Measurements from ENCODE around the gene LRRC19.

The LRRC19 gene

DNA sequence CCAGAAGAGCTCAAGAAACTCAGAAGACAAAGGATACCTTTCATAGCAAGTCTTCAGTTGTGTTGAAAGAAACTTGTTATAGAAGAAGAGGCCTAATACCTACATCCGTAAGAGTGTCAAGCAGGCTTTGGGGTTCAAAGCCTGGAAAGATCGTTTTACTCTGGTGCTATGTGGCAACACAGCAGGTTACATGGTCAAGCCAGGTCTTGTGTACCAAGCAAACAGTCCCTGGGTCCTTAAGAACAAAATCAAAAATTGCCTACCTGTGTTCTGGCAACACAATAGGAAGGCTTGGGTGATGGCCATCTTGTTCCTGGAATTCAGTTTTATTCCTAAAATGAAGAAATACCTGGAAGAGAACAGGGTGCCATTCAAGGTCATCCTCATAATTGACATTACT is 32.0 kb upstream of the LRRC19 start:
- no peaks in the 10 kb centered on the region for H3K36me3 ChIP-seq (ENCODE audit: insufficient read depth)
- no peak overlapping the region for H2AFZ ChIP-seq (ENCODE audit: low read depth)
- no peaks in the 10 kb centered on the region for H3K4me1 ChIP-seq (ENCODE audit: low read depth, poor library complexity, severe bottlenecking)
- no peak overlapping the region for H3K27ac ChIP-seq
- H3K79me2 ChIP-seq (ENCODE audit: insufficient read depth, low read depth): no peaks in the 10 kb centered on the region
- no peaks in the 10 kb centered on the region for H4K20me1 ChIP-seq (ENCODE audit: insufficient read depth)
- TF ChIP-seq, protein P1, sequence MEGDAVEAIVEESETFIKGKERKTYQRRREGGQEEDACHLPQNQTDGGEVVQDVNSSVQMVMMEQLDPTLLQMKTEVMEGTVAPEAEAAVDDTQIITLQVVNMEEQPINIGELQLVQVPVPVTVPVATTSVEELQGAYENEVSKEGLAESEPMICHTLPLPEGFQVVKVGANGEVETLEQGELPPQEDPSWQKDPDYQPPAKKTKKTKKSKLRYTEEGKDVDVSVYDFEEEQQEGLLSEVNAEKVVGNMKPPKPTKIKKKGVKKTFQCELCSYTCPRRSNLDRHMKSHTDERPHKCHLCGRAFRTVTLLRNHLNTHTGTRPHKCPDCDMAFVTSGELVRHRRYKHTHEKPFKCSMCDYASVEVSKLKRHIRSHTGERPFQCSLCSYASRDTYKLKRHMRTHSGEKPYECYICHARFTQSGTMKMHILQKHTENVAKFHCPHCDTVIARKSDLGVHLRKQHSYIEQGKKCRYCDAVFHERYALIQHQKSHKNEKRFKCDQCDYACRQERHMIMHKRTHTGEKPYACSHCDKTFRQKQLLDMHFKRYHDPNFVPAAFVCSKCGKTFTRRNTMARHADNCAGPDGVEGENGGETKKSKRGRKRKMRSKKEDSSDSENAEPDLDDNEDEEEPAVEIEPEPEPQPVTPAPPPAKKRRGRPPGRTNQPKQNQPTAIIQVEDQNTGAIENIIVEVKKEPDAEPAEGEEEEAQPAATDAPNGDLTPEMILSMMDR (conservative IDR thresholded peaks at IDR 0.05; ENCODE audit: low read depth, low read length): no peak
- H3K4me3 ChIP-seq (IDR thresholded peaks at IDR 0.05; ENCODE audit: insufficient read depth, low read depth, low read length): no peak overlapping the region
- no peaks in the 10 kb centered on the region for H3K27me3 ChIP-seq (ENCODE audit: insufficient read depth, low read depth)
- H3K4me2 ChIP-seq: no peak overlapping the region
- H3K9ac ChIP-seq: no peak overlapping the region

DNA sequence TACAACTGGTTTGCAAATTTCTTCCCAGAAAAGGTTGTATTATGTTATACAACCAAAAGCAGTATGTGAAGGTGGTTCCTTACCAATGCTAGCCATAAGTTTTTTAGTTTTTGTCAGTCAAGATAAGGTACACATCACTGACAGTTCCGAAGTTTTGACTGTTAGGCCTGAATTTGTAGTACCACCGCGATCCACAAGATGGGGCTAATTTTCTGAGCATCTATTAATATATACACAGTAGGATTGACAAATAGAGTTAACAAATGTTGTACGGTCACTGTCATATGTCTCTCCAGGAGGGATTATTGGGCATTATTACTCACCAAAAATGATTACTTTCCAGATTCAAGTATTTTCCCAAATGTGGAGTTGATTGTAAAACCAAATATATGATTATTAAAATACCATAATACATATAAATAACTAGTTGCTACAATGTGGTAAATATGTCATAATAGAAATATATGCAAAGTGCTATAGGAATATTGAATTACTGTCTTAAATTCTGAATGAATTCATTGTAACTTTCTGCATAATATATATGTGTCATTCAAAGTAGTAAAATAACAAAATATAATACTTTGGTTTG is 28.4 kb upstream of the LRRC19 start:
- H2AFZ ChIP-seq (ENCODE audit: low read depth): no peak overlapping the region
- H3K36me3 ChIP-seq (ENCODE audit: insufficient read depth): no peaks in the 10 kb centered on the region
- H3K4me2 ChIP-seq: no peak overlapping the region
- no peaks in the 10 kb centered on the region for H3K27me3 ChIP-seq (ENCODE audit: insufficient read depth, low read depth)
- no peaks in the 10 kb centered on the region for H4K20me1 ChIP-seq (ENCODE audit: insufficient read depth)
- TF ChIP-seq, protein P1 (conservative IDR thresholded peaks at IDR 0.05; ENCODE audit: low read depth, low read length): peak; percentile 78
- H3K4me3 ChIP-seq (IDR thresholded peaks at IDR 0.05; ENCODE audit: insufficient read depth, low read depth, low read length): no peak overlapping the region
- no peak overlapping the region for H3K27ac ChIP-seq
- H3K79me2 ChIP-seq (ENCODE audit: insufficient read depth, low read depth): no peaks in the 10 kb centered on the region
- H3K4me1 ChIP-seq (ENCODE audit: low read depth, poor library complexity, severe bottlenecking): no peaks in the 10 kb centered on the region
- no peak overlapping the region for H3K9ac ChIP-seq

DNA sequence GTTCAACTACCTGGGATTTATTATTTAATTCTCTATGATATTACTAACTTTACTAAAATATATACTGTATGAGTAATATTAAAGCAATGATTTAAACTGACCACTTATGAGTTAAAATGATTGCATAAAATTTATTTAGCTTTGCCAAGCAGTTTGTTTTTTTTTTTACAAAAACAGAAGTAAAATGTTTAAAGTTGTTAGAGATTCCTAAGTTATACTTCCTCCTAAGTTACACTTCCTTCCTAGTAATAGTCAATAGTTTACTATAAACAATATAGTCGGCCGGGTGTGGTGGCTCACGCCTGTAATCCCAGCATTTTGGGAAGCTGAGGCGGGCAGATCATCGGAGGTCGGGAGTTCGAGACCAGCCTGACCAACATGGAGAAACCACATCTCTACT is 23.7 kb upstream of the LRRC19 start:
- no peak overlapping the region for H3K4me3 ChIP-seq (IDR thresholded peaks at IDR 0.05; ENCODE audit: insufficient read depth, low read depth, low read length)
- no peaks in the 10 kb centered on the region for H3K79me2 ChIP-seq (ENCODE audit: insufficient read depth, low read depth)
- no peaks in the 10 kb centered on the region for H3K27me3 ChIP-seq (ENCODE audit: insufficient read depth, low read depth)
- no peak overlapping the region for H2AFZ ChIP-seq (ENCODE audit: low read depth)
- no peak overlapping the region for H3K27ac ChIP-seq
- TF ChIP-seq, protein P1 (conservative IDR thresholded peaks at IDR 0.05; ENCODE audit: low read depth, low read length): no peak
- H4K20me1 ChIP-seq (ENCODE audit: insufficient read depth): no peaks in the 10 kb centered on the region
- no peaks in the 10 kb centered on the region for H3K4me1 ChIP-seq (ENCODE audit: low read depth, poor library complexity, severe bottlenecking)
- no peak overlapping the region for H3K4me2 ChIP-seq
- H3K9ac ChIP-seq: no peak overlapping the region
- H3K36me3 ChIP-seq (ENCODE audit: insufficient read depth): no peaks in the 10 kb centered on the region

DNA sequence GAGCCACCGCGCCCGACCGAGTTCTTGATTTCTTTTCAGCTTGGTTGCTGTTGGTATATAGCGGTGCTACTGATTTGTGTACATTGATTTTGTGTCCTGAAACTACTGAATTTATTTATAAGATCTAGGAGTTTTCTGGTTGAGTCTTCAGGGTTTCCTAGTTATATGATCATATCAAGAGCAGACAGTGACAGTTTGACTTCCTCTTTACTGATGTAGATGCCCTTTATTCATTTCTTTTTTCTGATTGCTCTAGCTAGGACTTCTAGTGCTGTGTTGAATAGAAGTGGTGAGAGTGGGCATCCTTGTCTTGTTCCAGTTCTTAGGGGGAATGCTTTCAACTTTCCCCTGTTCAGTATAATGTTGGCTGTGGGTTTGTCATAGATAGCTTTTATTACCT is 17.4 kb upstream of the LRRC19 start:
- Histone ChIP-seq H3K27ac (no peak overlapping the region), H3K4me2 (no peak overlapping the region), H3K79me2 (ENCODE audit: insufficient read depth, low read depth) (no peaks in the 10 kb centered on the region), H3K9ac (no peak overlapping the region), H3K27me3 (ENCODE audit: insufficient read depth, low read depth) (no peaks in the 10 kb centered on the region), H4K20me1 (ENCODE audit: insufficient read depth) (no peaks in the 10 kb centered on the region), H3K36me3 (ENCODE audit: insufficient read depth) (no peaks in the 10 kb centered on the region), H2AFZ (ENCODE audit: low read depth) (no peak overlapping the region), H3K4me3 (IDR thresholded peaks at IDR 0.05; ENCODE audit: insufficient read depth, low read depth, low read length) (no peak overlapping the region), H3K4me1 (ENCODE audit: low read depth, poor library complexity, severe bottlenecking) (no peaks in the 10 kb centered on the region)
- TF ChIP-seq, protein P1 (conservative IDR thresholded peaks at IDR 0.05; ENCODE audit: low read depth, low read length): no peak

All from KMS-11 (cell line).